ENCODE measurements around the gene SPG21. TPM values are rescaled to one million over a fixed set of nuclear protein-coding genes. Genes with fewer than 3 reads are reported as not detected.
A peak's percentile ranks its signal among the peaks of the same experiment; 100 is the strongest.

The SPG21 gene
- total and polyA plus RNA-seq, 11 donors, result 34.9 to 70.3 (median 48.7) TPM

- Histone ChIP-seq H3K27ac (no peak overlapping the region), H3K4me3 (no peak overlapping the region), H3K36me3 (peaks cover 0 to 80% (median 33%) of the 10 kb centered on the region in 9 donors), H3K4me1 (no peaks in the 10 kb centered on the region), H3K9me3 (peaks cover 0 to 11% (median 2%) of the 10 kb centered on the region in 12 donors), H3K27me3 (no peaks in the 10 kb centered on the region)
- ATAC-seq (no peak), DNase-seq (no peak)
- 60 to 75% (median 63%) methylated on average over 2 of the region's 2 CpGs for WGBS, 4 donors
- TF ChIP-seq POLR2A (IDR thresholded peaks at IDR 0.05), result no peak
- TF ChIP-seq CTCF (IDR thresholded peaks at IDR 0.05), result peak in 2 of 12 donors; percentile 8
- intact Hi-C loops (cut with DNase I), result no loop called here
Measured at GRCh38 chr15:65008983-65009382, 19.3 kb upstream of the SPG21 start.

GRCh38 chr15:65006876-65007275 lies 17.2 kb upstream of the SPG21 start:
- no peaks in the 10 kb centered on the region for H3K4me1 ChIP-seq
- intact Hi-C loops (cut with DNase I), result no loop called here
- TF ChIP-seq CTCF (IDR thresholded peaks at IDR 0.05), result no peak
- TF ChIP-seq POLR2A (IDR thresholded peaks at IDR 0.05), result no peak
- H3K27me3 ChIP-seq, result no peaks in the 10 kb centered on the region
- ATAC-seq (no peak), DNase-seq (no peak)
- no peak overlapping the region for H3K27ac ChIP-seq
- H3K4me3 ChIP-seq, result no peak overlapping the region
- WGBS, 4 donors, result 94 to 99% (median 97%) methylated on average over 3 of the region's 3 CpGs
- peaks cover 0 to 80% (median 39%) of the 10 kb centered on the region in 9 donors for H3K36me3 ChIP-seq
- no peaks in the 10 kb centered on the region for H3K9me3 ChIP-seq

- Histone ChIP-seq H3K27me3 (no peaks in the 10 kb centered on the region), H3K36me3 (peaks cover 0 to 75% (median 31%) of the 10 kb centered on the region in 9 donors), H3K9me3 (no peaks in the 10 kb centered on the region), H3K4me1 (no peaks in the 10 kb centered on the region), H3K27ac (no peak overlapping the region), H3K4me3 (no peak overlapping the region)
- TF ChIP-seq CTCF (IDR thresholded peaks at IDR 0.05) (no peak), POLR2A (IDR thresholded peaks at IDR 0.05) (no peak)
- DNase-seq, result no peak
- intact Hi-C loops (cut with DNase I), result no loop called here
- ATAC-seq, result no peak
- WGBS, 4 donors, result 77 to 89% (median 84%) methylated on average over 3 of the region's 3 CpGs
Measured at GRCh38 chr15:65004993-65005392, 15.3 kb upstream of the SPG21 start.

- no peak overlapping the region for H3K4me3 ChIP-seq
- intact Hi-C loops (cut with DNase I), result no loop called here
- DNase-seq (no peak), ATAC-seq (no peak)
- H3K4me1 ChIP-seq, result no peaks in the 10 kb centered on the region
- H3K9me3 ChIP-seq, result no peaks in the 10 kb centered on the region
- H3K27ac ChIP-seq, result no peak overlapping the region
- H3K36me3 ChIP-seq, result peaks cover 0 to 20% (median 12%) of the 10 kb centered on the region in 9 donors
- no peak for TF ChIP-seq POLR2A (IDR thresholded peaks at IDR 0.05)
- TF ChIP-seq CTCF (IDR thresholded peaks at IDR 0.05), result no peak
- no peaks in the 10 kb centered on the region for H3K27me3 ChIP-seq
- WGBS, 4 donors, result 84 to 95% (median 92%) methylated on average over 4 of the region's 4 CpGs
Measured at GRCh38 chr15:64997745-64998375, 8.1 kb upstream of the SPG21 start.
